Neuronal stem cell (in vitro differentiated cells): ENCODE results near the gene DPP6.

Source experiments
- DNase-seq: peaks from one replicate; pipeline ENCODE4 v3.0.0-alpha.2; 2013; ENCODE audit warnings: low spot score
- H2AFZ ChIP-seq: one replicate; pipeline ENCODE4 v1.6.1; 2013; ENCODE audit warnings: mild to moderate bottlenecking, low read length, inconsistent platforms
- H2AK5ac ChIP-seq: 2 replicates; pipeline ENCODE4 v1.6.1; 2013; ENCODE audit warnings: low read depth, mild to moderate bottlenecking, inconsistent platforms, low read length, moderate library complexity, mixed read lengths
- H2BK120ac ChIP-seq: 2 replicates; pipeline ENCODE4 v1.6.1; 2013; ENCODE audit warnings: low read depth, mild to moderate bottlenecking, inconsistent platforms, low read length, moderate library complexity, mixed read lengths
- H2BK12ac ChIP-seq: one replicate; pipeline ENCODE4 v1.6.1; 2013; ENCODE audit warnings: low read length, inconsistent platforms
- H2BK15ac ChIP-seq: 2 replicates; pipeline ENCODE4 v1.6.1; 2013; ENCODE audit warnings: mild to moderate bottlenecking, low read length, inconsistent platforms, mixed read lengths
- H2BK5ac ChIP-seq: one replicate; pipeline ENCODE4 v1.6.1; 2013; ENCODE audit warnings: inconsistent platforms, mild to moderate bottlenecking, low read length, moderate library complexity
- H3K14ac ChIP-seq: one replicate; pipeline ENCODE4 v1.6.1; 2013; ENCODE audit warnings: low read length, inconsistent platforms
- H3K18ac ChIP-seq: 2 replicates; pipeline ENCODE4 v1.6.1; 2013; ENCODE audit warnings: low read length, inconsistent platforms
- H3K23ac ChIP-seq: 2 replicates; pipeline ENCODE4 v1.6.1; 2013; ENCODE audit warnings: low read depth, mild to moderate bottlenecking, mixed read lengths, low read length, inconsistent platforms; ENCODE audit not compliant: poor library complexity
- H3K27ac ChIP-seq: replicated peaks from 3 replicates; pipeline ENCODE4 v1.5.1; 2013; ENCODE audit warnings: low read length, inconsistent platforms
- H3K27me3 ChIP-seq, 3 experiments: 2 replicates each; pipeline ENCODE4 v1.6.1; 2013; ENCODE audit warnings: low read length in 3 of 3, mild to moderate bottlenecking in 2 of 3, inconsistent platforms in 1 of 3, low read depth in 1 of 3, mixed read lengths in 1 of 3, moderate library complexity in 1 of 3; ENCODE audit not compliant: control insufficient read depth in 3 of 3, insufficient read depth in 3 of 3
- H3K36me3 ChIP-seq, 2 donors: replicated peaks in 1 of 2; 2 replicates each; pipeline ENCODE4 v1.6.1; 2013; ENCODE audit warnings: low read length in 2 of 2; ENCODE audit not compliant: control insufficient read depth in 2 of 2, insufficient read depth in 2 of 2
- H3K4ac ChIP-seq: 2 replicates; pipeline ENCODE4 v1.6.1; 2013; ENCODE audit warnings: inconsistent platforms, mild to moderate bottlenecking, low read length, moderate library complexity
- H3K4me1 ChIP-seq, 2 donors: 1 replicate in 1 of 2; 2 replicates in 1 of 2; pipeline ENCODE4 v1.6.1; 2013; ENCODE audit warnings: low read length in 2 of 2, low read depth in 1 of 2; ENCODE audit not compliant: control insufficient read depth in 2 of 2, insufficient read depth in 1 of 2
- H3K4me2 ChIP-seq: one replicate; pipeline ENCODE4 v1.6.1; 2013; ENCODE audit warnings: mild to moderate bottlenecking, low read length, inconsistent platforms; ENCODE audit not compliant: insufficient read depth, poor library complexity, severe bottlenecking
- H3K4me3 ChIP-seq, 2 donors: 2 replicates each; pipeline ENCODE4 v1.5.1; 2013; ENCODE audit warnings: low read length in 2 of 2, mild to moderate bottlenecking in 2 of 2, inconsistent platforms in 1 of 2, moderate library complexity in 1 of 2
- H3K79me1 ChIP-seq: one replicate; pipeline ENCODE4 v1.6.1; 2013; ENCODE audit warnings: low read depth, mild to moderate bottlenecking, inconsistent platforms, low read length, moderate library complexity
- H3K9ac ChIP-seq: one replicate; pipeline ENCODE4 v1.6.1; 2013; ENCODE audit warnings: mild to moderate bottlenecking, low read depth, low read length, inconsistent platforms; ENCODE audit not compliant: poor library complexity
- H3K9me3 ChIP-seq, 2 donors: replicated peaks in 1 of 2; 2 replicates each; pipeline versions ENCODE3 to v1.6.1; 2013; ENCODE audit warnings: low read length in 2 of 2, mild to moderate bottlenecking in 2 of 2, inconsistent platforms in 1 of 2, low read depth in 1 of 2, mixed read lengths in 1 of 2, moderate library complexity in 1 of 2; ENCODE audit not compliant: control insufficient read depth in 2 of 2, insufficient read depth in 1 of 2
- H4K8ac ChIP-seq: one replicate; pipeline ENCODE4 v1.6.1; 2013; ENCODE audit warnings: low read depth, mild to moderate bottlenecking, inconsistent platforms, low read length, moderate library complexity
- H4K91ac ChIP-seq: one replicate; pipeline ENCODE4 v1.6.1; 2013; ENCODE audit warnings: low read length, low read depth, mild to moderate bottlenecking, inconsistent platforms; ENCODE audit not compliant: poor library complexity
- WGBS, 2 donors: extraction: QIAGEN DNeasy Blood & Tissue Kit; methylation state at CpG; one replicate each; pipeline ENCODE4 v1.1.7; 2013; ENCODE audit warnings: missing lambda C conversion rate in 2 of 2, mixed read lengths in 1 of 2; ENCODE audit not compliant: insufficient read length in 2 of 2, insufficient replicate concordance in 1 of 2; ENCODE audit errors: extremely low coverage in 2 of 2; 5-methylcytosine and 5-hydroxymethylcytosine counted together

The DPP6 gene

DNA sequence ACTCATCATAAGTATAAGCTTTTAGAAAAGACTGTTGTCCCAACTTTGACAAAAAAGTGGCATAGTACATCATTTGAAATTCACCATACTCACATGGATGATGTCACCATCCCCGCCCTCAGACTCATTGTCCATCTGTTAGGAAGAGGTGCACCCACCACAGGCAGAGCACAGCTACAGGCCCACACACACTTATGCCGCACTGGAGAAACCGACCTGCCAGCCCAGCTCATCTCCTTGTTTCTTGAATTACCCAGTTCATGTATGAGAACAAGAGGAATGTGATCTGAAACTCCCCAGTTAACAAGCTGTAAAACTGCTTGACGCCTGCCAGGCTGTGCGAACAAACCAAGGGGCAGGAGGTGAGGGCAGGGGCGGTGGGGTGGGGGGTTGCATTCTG lies 312.0 kb downstream of the DPP6 start:
- DNase-seq, result no peak
- no CpG with 5 or more reads among the region's 6 CpGs for WGBS, 2 donors
- no peak overlapping the region for H3K27ac ChIP-seq
- H3K36me3 ChIP-seq, result no peaks in the 10 kb centered on the region
- H3K9me3 ChIP-seq, result peaks cover 0 to 2% of the 10 kb centered on the region in 2 donors
- H4K8ac ChIP-seq, result no peak overlapping the region
- H2BK120ac ChIP-seq, result no peak overlapping the region
- H3K4me1 ChIP-seq, result no peaks in the 10 kb centered on the region
- H3K23ac ChIP-seq, result no peak overlapping the region
- no peaks in the 10 kb centered on the region for H3K27me3 ChIP-seq
- no peak overlapping the region for H3K18ac ChIP-seq
- no peak overlapping the region for H4K91ac ChIP-seq
- H2BK15ac ChIP-seq, result no peak overlapping the region
- no peaks in the 10 kb centered on the region for H3K79me1 ChIP-seq
- H2AK5ac ChIP-seq, result no peak overlapping the region
- H2BK5ac ChIP-seq, result no peak overlapping the region
- H3K14ac ChIP-seq, result no peak overlapping the region
- H3K9ac ChIP-seq, result no peak overlapping the region
- H2AFZ ChIP-seq, result no peak overlapping the region
- no peak overlapping the region for H3K4me2 ChIP-seq
- H3K4ac ChIP-seq, result no peak overlapping the region
- H3K4me3 ChIP-seq, result no peak overlapping the region
- H2BK12ac ChIP-seq, result no peak overlapping the region

DNA sequence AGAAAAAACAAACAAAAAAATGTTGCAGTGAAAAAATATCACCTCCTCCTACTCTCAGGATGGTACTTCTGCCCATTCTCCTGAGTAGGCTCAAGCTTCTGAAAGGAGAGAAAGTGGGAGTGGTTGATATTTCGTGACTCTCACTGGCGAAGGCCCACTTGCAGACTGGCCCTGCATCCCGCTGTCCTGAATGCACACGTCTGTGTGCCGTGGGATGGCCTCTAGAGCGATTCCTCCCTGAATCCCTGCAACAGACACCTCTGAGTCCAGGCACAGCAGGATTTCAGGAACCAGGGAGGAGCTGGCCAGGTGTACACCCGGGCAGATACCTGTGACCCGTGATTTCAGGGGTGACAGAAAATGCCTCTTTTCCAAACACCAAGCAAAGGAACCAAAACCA lies 319.2 kb downstream of the DPP6 start:
- no peaks in the 10 kb centered on the region for H3K9me3 ChIP-seq
- H2BK12ac ChIP-seq, result no peak overlapping the region
- H3K18ac ChIP-seq, result no peak overlapping the region
- no peak overlapping the region for H2BK15ac ChIP-seq
- peaks cover 0 to 4% of the 10 kb centered on the region in 2 donors for H3K4me1 ChIP-seq
- H3K9ac ChIP-seq, result no peak overlapping the region
- no peak overlapping the region for H3K23ac ChIP-seq
- no peak overlapping the region for H3K4me3 ChIP-seq
- H3K27me3 ChIP-seq, result no peaks in the 10 kb centered on the region
- no peak overlapping the region for H2AK5ac ChIP-seq
- no peaks in the 10 kb centered on the region for H3K36me3 ChIP-seq
- no peak for DNase-seq
- H4K8ac ChIP-seq, result no peak overlapping the region
- H3K27ac ChIP-seq, result no peak overlapping the region
- H3K4me2 ChIP-seq, result no peak overlapping the region
- no peak overlapping the region for H2BK5ac ChIP-seq
- H4K91ac ChIP-seq, result no peak overlapping the region
- no peak overlapping the region for H3K4ac ChIP-seq
- H3K14ac ChIP-seq, result no peak overlapping the region
- WGBS, 2 donors, result no CpG with 5 or more reads among the region's 8 CpGs
- no peak overlapping the region for H2AFZ ChIP-seq
- no peaks in the 10 kb centered on the region for H3K79me1 ChIP-seq
- H2BK120ac ChIP-seq, result no peak overlapping the region

DNA sequence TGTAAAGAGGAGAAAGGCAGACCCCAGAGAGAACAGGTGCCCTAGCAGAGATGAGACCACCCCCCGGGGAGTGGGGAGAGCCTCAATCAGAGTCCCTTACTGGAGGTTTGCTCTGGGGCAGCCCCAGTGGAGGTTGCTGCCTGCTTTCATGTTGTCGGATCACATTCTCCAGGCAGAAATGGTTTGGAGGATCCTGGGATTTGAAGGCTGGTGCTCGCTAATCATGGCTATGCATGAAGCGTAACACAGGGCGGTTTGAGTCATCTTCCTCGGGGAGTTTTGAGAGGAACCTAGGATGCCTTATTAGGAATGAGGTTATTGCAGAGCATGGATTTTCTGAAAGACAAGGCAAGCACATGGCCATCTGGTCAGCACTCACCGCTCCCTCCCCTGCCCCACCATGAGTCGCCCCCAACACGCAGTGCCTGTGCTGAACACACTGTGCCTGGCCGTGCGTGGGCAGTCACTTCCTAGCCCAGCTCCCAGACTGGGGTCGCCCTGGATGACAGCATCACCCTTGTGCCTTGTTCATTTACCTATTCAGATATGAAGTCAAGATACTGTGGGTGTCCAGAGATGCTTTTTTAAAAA lies 319.9 kb downstream of the DPP6 start:
- no peak overlapping the region for H2BK12ac ChIP-seq
- no CpG with 5 or more reads among the region's 12 CpGs for WGBS, 2 donors
- no peaks in the 10 kb centered on the region for H3K79me1 ChIP-seq
- no peak overlapping the region for H2AFZ ChIP-seq
- no peak overlapping the region for H2BK15ac ChIP-seq
- H3K36me3 ChIP-seq, result no peaks in the 10 kb centered on the region
- no peaks in the 10 kb centered on the region for H3K27me3 ChIP-seq
- no peak overlapping the region for H4K8ac ChIP-seq
- DNase-seq, result no peak
- no peak overlapping the region for H3K27ac ChIP-seq
- no peak overlapping the region for H4K91ac ChIP-seq
- H3K4me1 ChIP-seq, result peaks cover 0 to 4% of the 10 kb centered on the region in 2 donors
- peak overlapping the region; percentile 65 for H3K23ac ChIP-seq
- H3K14ac ChIP-seq, result no peak overlapping the region
- no peak overlapping the region for H2BK120ac ChIP-seq
- H2AK5ac ChIP-seq, result no peak overlapping the region
- peak overlapping the region; percentile 82 for H3K9ac ChIP-seq
- H3K9me3 ChIP-seq, result no peaks in the 10 kb centered on the region
- no peak overlapping the region for H2BK5ac ChIP-seq
- H3K4me2 ChIP-seq, result no peak overlapping the region
- H3K18ac ChIP-seq, result peak overlapping the region; percentile 57
- H3K4ac ChIP-seq, result no peak overlapping the region
- H3K4me3 ChIP-seq, result no peak overlapping the region

DNA sequence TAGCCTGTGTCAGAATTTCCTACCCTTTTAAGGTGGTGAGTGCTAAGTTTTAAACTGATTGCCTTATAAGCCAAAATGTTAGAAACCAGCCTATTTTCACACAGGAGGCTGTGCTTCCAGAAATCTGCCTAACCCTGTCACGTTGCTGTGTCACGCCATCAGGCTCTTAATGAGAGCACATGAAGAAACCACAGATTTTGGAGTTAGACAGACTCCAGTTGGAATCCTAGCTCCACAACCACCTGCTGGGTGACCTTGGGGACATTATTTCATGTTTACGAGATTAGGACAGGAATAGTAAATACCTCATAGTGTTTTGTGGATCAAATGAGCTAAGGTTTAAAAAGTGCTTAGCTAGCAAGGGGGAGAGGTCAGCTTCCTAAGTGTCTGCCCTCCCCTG lies 321.8 kb downstream of the DPP6 start:
- Histone ChIP-seq H2BK15ac (no peak overlapping the region), H2BK5ac (no peak overlapping the region), H2AK5ac (no peak overlapping the region), H4K8ac (no peak overlapping the region), H3K27ac (no peak overlapping the region), H3K4ac (no peak overlapping the region), H3K4me2 (no peak overlapping the region), H3K4me1 (peaks cover 0 to 4% of the 10 kb centered on the region in 2 donors), H2BK12ac (no peak overlapping the region), H2BK120ac (no peak overlapping the region), H3K79me1 (no peaks in the 10 kb centered on the region), H4K91ac (no peak overlapping the region), H3K9me3 (no peaks in the 10 kb centered on the region), H2AFZ (no peak overlapping the region), H3K27me3 (no peaks in the 10 kb centered on the region), H3K9ac (no peak overlapping the region), H3K18ac (no peak overlapping the region), H3K4me3 (no peak overlapping the region), H3K23ac (no peak overlapping the region), H3K36me3 (no peaks in the 10 kb centered on the region), H3K14ac (no peak overlapping the region)
- WGBS, 2 donors, result no CpG with 5 or more reads among the region's 3 CpGs
- DNase-seq, result no peak
